ENCODE measurements around the gene PRSS56.

Gene PRSS56

DNA sequence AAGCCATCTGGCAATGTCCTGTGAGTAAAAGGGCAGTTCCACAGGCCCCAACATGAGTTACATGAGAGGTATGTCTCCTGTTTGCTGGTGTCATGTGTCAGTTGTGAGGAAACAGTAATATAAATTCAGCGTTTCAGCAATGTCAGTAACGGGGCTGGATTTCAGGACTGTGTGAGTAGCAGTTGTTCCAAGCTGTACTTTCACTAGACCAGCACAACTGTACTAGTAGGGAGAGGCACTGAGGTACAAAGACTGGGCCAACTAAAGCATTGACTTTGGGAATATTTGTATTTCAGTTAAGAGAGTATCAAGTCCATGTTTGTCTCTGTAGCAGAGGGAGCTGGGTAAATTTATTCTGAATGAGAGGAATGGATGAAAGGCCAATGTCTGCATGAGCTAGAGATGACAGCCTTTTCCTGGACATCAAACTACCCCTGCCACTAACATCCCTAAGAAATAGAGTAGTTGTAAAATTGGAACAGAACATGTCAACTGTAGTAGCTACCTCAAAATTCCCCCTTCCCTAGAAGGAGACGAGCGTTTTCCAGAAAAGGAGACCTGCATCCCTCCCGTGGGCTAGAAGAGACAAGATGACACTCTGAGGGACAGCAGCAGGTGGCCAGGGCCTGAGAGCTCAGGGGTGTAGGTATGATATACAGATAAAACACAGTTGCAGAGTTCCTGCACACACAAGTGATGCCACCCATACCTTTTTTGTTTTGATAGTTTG is 54.7 kb downstream of the PRSS56 start:
- no peak for DNase-seq
